H1 (cell line): ENCODE results near the gene ADGB.

Source experiments
- CTCF ChIP-seq, 3 experiments: IDR thresholded peaks; 1 replicate in 2 of 3; 2 replicates in 1 of 3; pipeline versions ENCODE4 v1.5.1 to v1.6.1; 2011; ENCODE audit warnings: low read length in 3 of 3, mild to moderate bottlenecking in 3 of 3, inconsistent platforms in 2 of 3, low read depth in 1 of 3, moderate library complexity in 1 of 3; ENCODE audit not compliant: insufficient read depth in 1 of 3; ENCODE audit errors: control extremely low read depth in 1 of 3
- EZH2 ChIP-seq: fragments of 200-600 bp; sonication (generic); IDR thresholded peaks from 2 replicates; pipeline ENCODE4 v1.7.1; 2012; ENCODE audit warnings: low read depth, mild to moderate bottlenecking, moderate library complexity, low read length, inconsistent platforms; ENCODE audit not compliant: severe bottlenecking
- POLR2A ChIP-seq, 2 experiments: IDR thresholded peaks; 1 replicate in 1 of 2; 2 replicates in 1 of 2; pipeline ENCODE4 v1.6.1; 2011; ENCODE audit warnings: low read depth in 2 of 2, low read length in 2 of 2, mild to moderate bottlenecking in 2 of 2; ENCODE audit errors: control extremely low read depth in 1 of 2
- POLR2AphosphoS5 ChIP-seq: IDR thresholded peaks from 2 replicates; pipeline ENCODE4 v1.6.1; 2011; ENCODE audit warnings: low read depth, low read length
- RNF2 ChIP-seq: fragments of 200-900, 300-1000 bp; sonication (generic); IDR thresholded peaks from 2 replicates; pipeline ENCODE4 v1.7.1; 2016; ENCODE audit warnings: borderline replicate concordance, low read depth, mild to moderate bottlenecking, antibody characterized with exemption, low read length; ENCODE audit not compliant: poor library complexity, severe bottlenecking; ENCODE audit errors: missing control alignments

- TF ChIP-seq EZH2: no peak
- TF ChIP-seq POLR2AphosphoS5: no peak
- TF ChIP-seq RNF2: no peak
- TF ChIP-seq CTCF (IDR thresholded peaks at IDR 0.05; ENCODE audit: control extremely low read depth in 1 of 3, insufficient read depth in 1 of 3, low read depth in 1 of 3, low read length in 3 of 3): no peak
- TF ChIP-seq POLR2A (IDR thresholded peaks at IDR 0.05; ENCODE audit: control extremely low read depth in 1 of 2, low read depth in 2 of 2, low read length in 2 of 2): no peak
Measured at GRCh38 chr6:146613947-146614346, 15.2 kb downstream of the ADGB start.
